ENCODE measurements around the gene ZNF555. TPM values are rescaled to one million over a fixed set of nuclear protein-coding genes. Genes with fewer than 3 reads are reported as not detected.

The ZNF555 gene
- total and polyA plus RNA-seq, 2 of the 13 experiments (the other 11 are each of a cell fraction or from before 2014, with no cell fraction given), result 5.0 to 8.0 TPM

GRCh38 chr19:2840794-2841791 is at the start of gene ZNF555 (continued):
- TF ChIP-seq ARHGAP35 (CRISPR knock-in tag; IDR thresholded peaks at IDR 0.05; ENCODE audit: borderline replicate concordance) (no peak), POLR2G (IDR thresholded peaks at IDR 0.05; ENCODE audit: low read depth, low read length) (peak; percentile 69), ZNF724P (CRISPR knock-in tag; IDR thresholded peaks at IDR 0.05; ENCODE audit: borderline replicate concordance) (peak; percentile 86), FOXP1 (IDR thresholded peaks at IDR 0.05) (no peak), FOXP1 (CRISPR knock-in tag; IDR thresholded peaks at IDR 0.05) (no peak), KLF6 (CRISPR knock-in tag; IDR thresholded peaks at IDR 0.05) (no peak), ZNF674 (CRISPR knock-in tag; IDR thresholded peaks at IDR 0.05; ENCODE audit: low read depth) (no peak), CBX1 (IDR thresholded peaks at IDR 0.05; ENCODE audit: low read depth) (peak; percentile 36), ZNF746 (CRISPR knock-in tag; IDR thresholded peaks at IDR 0.05) (no peak; the same call in 1 of the 2 replicates), MIER3 (CRISPR knock-in tag; IDR thresholded peaks at IDR 0.05; ENCODE audit: borderline replicate concordance) (no peak; the same call in 1 of the 2 replicates), NKX3-1 (CRISPR knock-in tag; IDR thresholded peaks at IDR 0.05) (peak; percentile 77; the same call in 1 of the 2 replicates), MNT (IDR thresholded peaks at IDR 0.05) (0 out of 2 replicates have a peak, but pooled peaks have one; percentile 2), CTCF (CRISPR knock-in tag; IDR thresholded peaks at IDR 0.05) (peak; percentile 66), HOXA9 (CRISPR knock-in tag; IDR thresholded peaks at IDR 0.05; ENCODE audit: borderline replicate concordance) (0 out of 2 replicates have a peak, but pooled peaks have one; percentile 40), ZNF577 (CRISPR knock-in tag; IDR thresholded peaks at IDR 0.05; ENCODE audit: borderline replicate concordance, low read depth) (no peak), ZBTB44 (CRISPR knock-in tag; IDR thresholded peaks at IDR 0.05) (no peak), NPAS2 (CRISPR knock-in tag; IDR thresholded peaks at IDR 0.05; ENCODE audit: borderline replicate concordance) (no peak), KLF13 (CRISPR knock-in tag; IDR thresholded peaks at IDR 0.05) (no peak), ZNF788 (CRISPR knock-in tag; IDR thresholded peaks at IDR 0.05; ENCODE audit: borderline replicate concordance) (peak; percentile 85; the same call in 1 of the 2 replicates)
- TF ChIP-seq, protein P1, sequence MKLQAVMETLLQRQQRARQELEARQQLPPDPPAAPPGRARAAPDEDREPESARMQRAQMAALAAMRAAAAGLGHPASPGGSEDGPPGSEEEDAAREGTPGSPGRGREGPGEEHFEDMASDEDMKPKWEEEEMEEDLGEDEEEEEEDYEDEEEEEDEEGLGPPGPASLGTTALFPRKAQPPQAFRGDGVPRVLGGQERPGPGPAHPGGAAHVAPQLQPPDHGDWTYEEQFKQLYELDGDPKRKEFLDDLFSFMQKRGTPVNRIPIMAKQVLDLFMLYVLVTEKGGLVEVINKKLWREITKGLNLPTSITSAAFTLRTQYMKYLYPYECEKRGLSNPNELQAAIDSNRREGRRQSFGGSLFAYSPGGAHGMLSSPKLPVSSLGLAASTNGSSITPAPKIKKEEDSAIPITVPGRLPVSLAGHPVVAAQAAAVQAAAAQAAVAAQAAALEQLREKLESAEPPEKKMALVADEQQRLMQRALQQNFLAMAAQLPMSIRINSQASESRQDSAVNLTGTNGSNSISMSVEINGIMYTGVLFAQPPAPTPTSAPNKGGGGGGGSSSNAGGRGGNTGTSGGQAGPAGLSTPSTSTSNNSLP (IDR thresholded peaks at IDR 0.05; ENCODE audit: low read depth, low read length), result no peak
